ENCODE measurements around the gene CD82.

Gene CD82

DNA sequence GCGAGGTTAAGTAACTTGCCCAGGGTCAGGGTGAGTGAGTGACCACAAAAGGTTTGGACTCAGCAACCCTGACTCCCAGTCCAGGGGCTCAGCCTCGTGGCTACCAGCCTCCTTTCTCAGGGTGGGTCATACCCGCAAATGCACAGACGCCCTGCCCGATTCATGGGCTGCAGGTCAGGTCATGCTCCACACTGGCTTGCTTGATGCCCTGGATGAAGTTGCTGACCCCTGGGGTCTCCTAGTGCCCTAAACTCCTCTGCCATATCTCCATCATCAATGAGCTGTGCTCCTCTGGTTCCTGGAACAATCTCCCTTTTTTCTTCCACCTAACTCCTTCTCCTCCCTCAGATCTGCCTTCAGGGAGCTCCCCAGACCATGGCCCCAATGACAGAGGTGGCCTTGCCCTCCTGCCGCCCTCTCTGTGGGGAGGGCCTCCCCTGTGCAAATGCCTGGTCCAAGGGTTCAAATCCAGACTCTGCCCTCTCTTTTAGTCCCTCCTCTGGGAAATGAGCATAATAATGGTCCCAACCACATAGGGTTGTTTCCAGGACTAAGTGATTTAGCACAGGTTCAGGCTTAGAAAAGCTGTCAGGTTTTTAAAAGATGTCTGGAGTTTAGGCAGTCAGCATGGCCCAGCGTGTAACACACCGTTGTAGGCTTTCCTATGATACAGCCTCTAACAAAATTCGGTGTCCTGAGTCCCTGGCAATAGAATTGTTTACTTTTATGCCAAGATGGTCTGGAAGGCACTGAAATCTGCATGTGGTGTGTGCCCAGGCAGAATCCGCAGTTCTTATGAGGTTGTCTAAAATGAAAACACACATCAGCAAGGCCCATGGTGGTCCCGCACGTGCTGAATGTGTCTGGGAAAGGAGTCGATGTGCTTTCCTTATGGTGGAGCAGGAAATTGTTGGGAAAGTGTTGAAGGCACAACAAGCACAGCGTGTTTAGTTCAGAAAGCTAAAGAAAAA lies 63.6 kb downstream of the CD82 start:
- no peak for TF ChIP-seq CTCF (IDR thresholded peaks at IDR 0.05; ENCODE audit: extremely low read depth, missing control alignments)
- DNase-seq (ENCODE audit: low spot score), result no peak

GRCh38 chr11:44629732-44630345 lies 64.4 kb downstream of the CD82 start:
- no peak for DNase-seq (ENCODE audit: low spot score)
- TF ChIP-seq CTCF (IDR thresholded peaks at IDR 0.05; ENCODE audit: extremely low read depth, missing control alignments), result no peak

DNA sequence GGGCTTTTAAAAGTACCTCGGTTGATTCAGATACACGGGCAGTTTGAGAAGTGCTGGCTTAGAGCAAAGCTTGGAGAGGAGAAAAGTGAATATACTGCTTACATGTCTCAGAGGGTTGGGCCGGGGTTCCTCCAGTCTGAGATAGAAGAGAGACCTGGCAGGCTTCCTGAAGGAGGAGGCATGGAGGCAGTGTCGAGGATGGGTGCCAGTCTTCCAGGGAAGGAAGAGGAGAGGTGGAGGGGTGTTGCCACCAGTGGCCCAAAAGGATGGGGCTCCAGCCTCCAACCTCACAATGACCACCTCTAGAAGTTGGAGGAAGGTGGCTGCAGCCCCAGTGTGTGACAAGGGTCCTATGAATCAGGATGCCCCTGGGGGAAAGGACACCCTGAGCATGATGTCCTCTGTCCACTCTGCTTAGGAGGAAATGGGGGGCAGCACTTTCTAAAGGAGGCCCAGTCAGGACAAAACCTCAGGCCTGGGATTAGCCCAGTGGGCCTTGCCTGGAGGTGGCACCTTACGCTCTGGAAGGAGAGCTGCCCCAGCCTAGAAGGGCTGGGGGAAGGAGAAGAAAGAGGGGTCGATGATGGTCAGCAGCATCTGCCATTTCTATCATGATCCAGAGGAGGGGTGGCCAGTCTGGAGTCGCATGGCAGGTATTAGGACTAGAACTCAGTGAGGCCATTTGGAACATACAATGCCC lies 65.2 kb downstream of the CD82 start:
- no peak for TF ChIP-seq CTCF (IDR thresholded peaks at IDR 0.05; ENCODE audit: extremely low read depth, missing control alignments)
- peak; percentile 2 for DNase-seq (ENCODE audit: low spot score)

DNA sequence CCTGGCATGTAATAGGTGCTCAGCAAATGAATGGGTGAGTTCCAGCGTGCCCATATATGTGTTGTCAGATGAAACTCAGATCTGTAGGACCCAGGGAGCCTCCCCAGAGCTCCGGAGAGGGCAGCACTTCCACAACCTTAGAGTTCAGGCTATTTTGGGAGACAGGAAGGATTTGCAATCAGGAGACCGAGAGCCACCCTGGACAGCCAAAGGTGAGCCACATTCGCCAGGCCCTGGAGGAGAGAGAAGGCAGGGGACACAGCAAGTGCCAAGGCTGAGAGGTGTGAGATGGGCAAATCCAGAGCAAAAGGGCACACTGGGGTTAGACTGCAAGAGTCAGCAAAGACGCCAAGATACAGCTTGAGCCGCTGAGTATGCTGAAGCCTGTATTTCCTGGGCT lies 66.4 kb downstream of the CD82 start:
- TF ChIP-seq CTCF (IDR thresholded peaks at IDR 0.05; ENCODE audit: extremely low read depth, missing control alignments), result no peak
- DNase-seq (ENCODE audit: low spot score), result no peak

GRCh38 chr11:44632466-44633123 lies 67.1 kb downstream of the CD82 start:
- peak; percentile 61 for DNase-seq (ENCODE audit: low spot score)
- peak; percentile 48 for TF ChIP-seq CTCF (IDR thresholded peaks at IDR 0.05; ENCODE audit: extremely low read depth, missing control alignments)

GRCh38 chr11:44633641-44634040 lies 68.2 kb downstream of the CD82 start:
- peak; percentile 12 for DNase-seq (ENCODE audit: low spot score)
- TF ChIP-seq CTCF (IDR thresholded peaks at IDR 0.05; ENCODE audit: extremely low read depth, missing control alignments), result no peak
